ENCODE results near the gene OTOA.
"Not testable (repeated sequence)": the region's sequence is repeated elsewhere in the genome, so short reads cannot be mapped to it uniquely, and the experiment has no call there.

OTOA gene

GRCh38 chr16:21756192-21757079, 92.7 kb downstream of the OTOA start:
- H3K4me1 ChIP-seq (ENCODE audit: control insufficient read depth, insufficient read depth, low read length); H3K9ac ChIP-seq (ENCODE audit: low read depth, low read length); H3K4me3 ChIP-seq (ENCODE audit: low read depth, low read length): not testable (repeated sequence)

DNA sequence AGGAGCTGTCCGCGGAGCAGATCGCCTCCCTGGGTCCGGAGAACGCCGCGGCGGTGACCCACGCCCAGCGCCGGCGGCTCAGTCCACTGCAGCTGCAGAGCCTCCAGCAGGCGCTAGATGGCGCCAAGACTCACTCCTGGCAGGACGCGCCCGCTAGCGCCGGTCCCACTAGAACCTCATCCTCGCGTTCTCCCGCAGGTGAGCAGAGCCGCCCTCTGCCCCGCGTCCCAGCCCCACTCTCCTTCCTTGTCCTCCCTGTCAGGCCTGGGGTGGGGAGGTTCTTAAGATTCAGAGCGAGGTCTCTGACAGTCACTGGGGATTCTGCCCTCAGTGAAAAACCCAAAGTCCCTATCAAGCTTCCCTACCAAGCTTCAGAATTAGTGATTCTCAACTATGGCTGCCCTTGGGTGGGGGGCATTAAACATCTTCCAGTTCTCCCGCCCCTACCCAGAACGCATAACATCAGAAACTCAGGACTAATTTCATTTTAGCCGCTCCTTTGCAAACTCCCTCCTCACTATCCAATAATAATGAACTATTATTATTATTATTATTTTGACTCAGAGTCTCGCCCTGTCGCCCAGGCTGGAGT, 93.4 kb downstream of the OTOA start:
- not testable (repeated sequence) for H3K9me3 ChIP-seq (ENCODE audit: control insufficient read depth, insufficient read depth, low read length); H3K4me3 ChIP-seq (ENCODE audit: low read depth, low read length); H3K9ac ChIP-seq (ENCODE audit: low read depth, low read length); H3K4me1 ChIP-seq (ENCODE audit: control insufficient read depth, insufficient read depth, low read length); H3K36me3 ChIP-seq (ENCODE audit: control insufficient read depth, insufficient read depth, low read length); H3K27me3 ChIP-seq (ENCODE audit: control insufficient read depth, insufficient read depth, low read length)

More at GRCh38 chr16:21756192-21757079, 92.7 kb downstream of the OTOA start:
- not testable (repeated sequence) for H3K27me3 ChIP-seq (ENCODE audit: control insufficient read depth, insufficient read depth, low read length); H3K36me3 ChIP-seq (ENCODE audit: control insufficient read depth, insufficient read depth, low read length); H3K9me3 ChIP-seq (ENCODE audit: control insufficient read depth, insufficient read depth, low read length)

DNA sequence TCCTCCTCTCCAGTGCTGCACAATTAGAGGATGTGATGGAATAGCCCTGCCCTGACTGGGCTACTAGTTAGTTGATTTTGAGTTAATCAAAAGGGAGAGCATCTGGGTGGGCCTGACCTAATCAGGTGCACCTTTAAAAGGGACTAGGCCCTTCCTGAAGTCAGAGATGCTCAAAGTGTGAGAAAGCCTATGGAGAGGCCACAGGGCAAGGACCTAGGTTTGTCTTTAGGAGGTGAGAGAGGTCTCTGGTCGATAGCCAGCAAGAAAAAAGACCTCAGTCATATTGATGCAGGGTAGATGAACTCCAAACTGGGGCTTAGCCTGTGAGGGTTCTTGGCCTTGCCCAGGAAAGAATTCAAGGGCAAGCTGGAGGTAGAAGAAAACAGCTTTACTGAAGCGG, 104.5 kb downstream of the OTOA start:
- H3K9me3 ChIP-seq (ENCODE audit: control insufficient read depth, insufficient read depth, low read length); H3K9ac ChIP-seq (ENCODE audit: low read depth, low read length); H3K27me3 ChIP-seq (ENCODE audit: control insufficient read depth, insufficient read depth, low read length); H3K4me3 ChIP-seq (ENCODE audit: low read depth, low read length); H3K4me1 ChIP-seq (ENCODE audit: control insufficient read depth, insufficient read depth, low read length); H3K36me3 ChIP-seq (ENCODE audit: control insufficient read depth, insufficient read depth, low read length): not testable (repeated sequence)

GRCh38 chr16:21768810-21769209, 105.0 kb downstream of the OTOA start:
- H3K36me3 ChIP-seq (ENCODE audit: control insufficient read depth, insufficient read depth, low read length); H3K27me3 ChIP-seq (ENCODE audit: control insufficient read depth, insufficient read depth, low read length); H3K9me3 ChIP-seq (ENCODE audit: control insufficient read depth, insufficient read depth, low read length); H3K9ac ChIP-seq (ENCODE audit: low read depth, low read length); H3K4me1 ChIP-seq (ENCODE audit: control insufficient read depth, insufficient read depth, low read length); H3K4me3 ChIP-seq (ENCODE audit: low read depth, low read length): not testable (repeated sequence)

DNA sequence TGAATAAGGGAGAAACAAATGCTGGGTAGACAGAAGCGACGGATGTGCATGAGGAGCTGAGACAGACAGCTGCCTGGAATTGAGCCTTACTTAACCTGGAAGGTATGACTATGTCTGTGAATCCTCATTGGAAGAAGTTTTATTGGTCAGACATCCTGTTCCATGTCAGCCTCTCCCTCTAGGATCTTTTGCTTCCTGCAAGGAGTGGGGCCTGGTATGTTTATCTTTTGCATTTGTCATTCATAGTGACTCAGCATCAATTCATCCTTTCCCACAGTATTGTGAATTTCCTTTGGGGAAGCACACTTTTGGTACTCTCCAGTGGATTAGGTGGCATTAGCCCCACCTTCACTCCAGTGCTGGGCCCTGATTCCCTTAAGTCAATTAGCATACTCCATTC, 105.5 kb downstream of the OTOA start:
- not testable (repeated sequence) for H3K4me3 ChIP-seq (ENCODE audit: low read depth, low read length)

GRCh38 chr16:21770584-21770983, 106.8 kb downstream of the OTOA start:
- H3K4me3 ChIP-seq (ENCODE audit: low read depth, low read length); H3K9me3 ChIP-seq (ENCODE audit: control insufficient read depth, insufficient read depth, low read length); H3K9ac ChIP-seq (ENCODE audit: low read depth, low read length); H3K36me3 ChIP-seq (ENCODE audit: control insufficient read depth, insufficient read depth, low read length); H3K4me1 ChIP-seq (ENCODE audit: control insufficient read depth, insufficient read depth, low read length); H3K27me3 ChIP-seq (ENCODE audit: control insufficient read depth, insufficient read depth, low read length): not testable (repeated sequence)

More for the DNA sequence above, 105.5 kb downstream of the OTOA start:
- H3K36me3 ChIP-seq (ENCODE audit: control insufficient read depth, insufficient read depth, low read length); H3K9ac ChIP-seq (ENCODE audit: low read depth, low read length); H3K27me3 ChIP-seq (ENCODE audit: control insufficient read depth, insufficient read depth, low read length); H3K4me1 ChIP-seq (ENCODE audit: control insufficient read depth, insufficient read depth, low read length); H3K9me3 ChIP-seq (ENCODE audit: control insufficient read depth, insufficient read depth, low read length): not testable (repeated sequence)

DNA sequence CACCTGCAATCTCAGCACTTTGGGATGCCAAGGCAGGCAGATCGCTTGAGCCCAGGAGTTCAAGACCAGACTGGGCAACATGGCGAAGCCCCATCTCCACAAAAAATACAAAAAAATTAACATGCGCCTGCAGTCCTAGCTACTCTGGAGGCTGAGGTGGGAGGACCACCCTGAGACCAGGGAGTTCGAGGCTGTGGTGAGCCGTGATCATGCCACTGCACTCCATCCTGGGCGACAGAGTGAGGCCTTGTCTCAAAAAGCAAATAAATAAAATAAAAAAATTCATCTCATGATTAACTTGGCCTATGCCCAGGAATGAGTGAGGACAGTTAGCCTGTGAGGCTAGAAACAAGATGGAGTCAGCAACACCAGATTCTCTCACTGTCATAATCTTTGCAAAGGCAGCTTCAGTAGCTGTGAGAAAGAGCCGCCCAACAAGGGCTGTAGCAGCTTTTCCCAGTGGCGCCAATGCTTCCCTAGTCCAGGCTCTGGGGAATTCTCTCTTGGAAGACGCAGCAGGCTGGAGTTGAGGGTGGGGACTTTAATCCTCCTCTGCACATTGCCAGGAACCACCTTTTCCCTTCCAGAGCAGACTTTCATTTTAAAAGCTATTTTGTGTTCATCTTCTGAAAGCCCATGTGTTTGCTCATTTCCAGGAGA, 108.9 kb downstream of the OTOA start:
- H3K9ac ChIP-seq (ENCODE audit: low read depth, low read length); H3K4me3 ChIP-seq (ENCODE audit: low read depth, low read length); H3K4me1 ChIP-seq (ENCODE audit: control insufficient read depth, insufficient read depth, low read length); H3K36me3 ChIP-seq (ENCODE audit: control insufficient read depth, insufficient read depth, low read length); H3K9me3 ChIP-seq (ENCODE audit: control insufficient read depth, insufficient read depth, low read length); H3K27me3 ChIP-seq (ENCODE audit: control insufficient read depth, insufficient read depth, low read length): not testable (repeated sequence)

GRCh38 chr16:21773207-21773553, 109.4 kb downstream of the OTOA start:
- H3K36me3 ChIP-seq (ENCODE audit: control insufficient read depth, insufficient read depth, low read length); H3K9me3 ChIP-seq (ENCODE audit: control insufficient read depth, insufficient read depth, low read length); H3K4me3 ChIP-seq (ENCODE audit: low read depth, low read length); H3K9ac ChIP-seq (ENCODE audit: low read depth, low read length); H3K27me3 ChIP-seq (ENCODE audit: control insufficient read depth, insufficient read depth, low read length); H3K4me1 ChIP-seq (ENCODE audit: control insufficient read depth, insufficient read depth, low read length): not testable (repeated sequence)

DNA sequence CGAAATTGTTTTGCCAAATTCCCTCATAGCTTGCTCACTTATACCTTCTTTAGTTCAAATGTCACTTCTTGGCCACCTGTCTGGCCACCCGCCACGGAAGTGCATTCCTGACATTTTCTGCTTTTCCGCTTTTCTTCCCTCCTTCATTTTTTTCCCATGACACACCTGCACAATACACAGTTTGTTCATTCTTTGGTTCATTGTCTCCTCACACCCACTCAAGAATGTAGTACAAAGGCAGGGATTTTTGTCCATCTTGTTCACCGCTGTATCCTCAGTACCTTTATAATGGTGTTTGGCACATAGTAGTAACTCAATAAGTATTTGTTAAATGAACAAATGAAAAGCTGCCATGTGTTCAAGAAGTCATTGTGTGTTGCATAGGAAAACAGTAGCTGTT, 116.8 kb downstream of the OTOA start:
- H3K9ac ChIP-seq (ENCODE audit: low read depth, low read length): not testable (repeated sequence)

DNA sequence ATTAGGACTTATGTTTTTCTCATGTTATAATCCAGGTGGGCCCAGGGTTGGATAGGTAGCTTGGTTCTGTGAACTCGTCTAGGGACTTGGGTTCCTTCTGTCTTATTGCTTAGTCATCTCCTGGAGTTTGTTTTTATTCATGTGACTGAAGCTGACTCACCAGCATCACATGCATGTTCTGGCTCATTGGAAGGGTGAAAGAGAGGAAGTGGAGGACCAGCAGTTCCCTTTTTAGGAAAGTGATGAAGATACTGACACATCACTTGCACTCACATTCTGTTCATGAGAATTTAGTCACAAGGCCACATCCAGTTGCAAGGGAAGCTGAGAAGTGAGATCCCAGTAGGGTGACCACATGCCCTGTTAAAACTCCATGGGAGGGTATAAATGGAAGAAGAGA, 126.7 kb downstream of the OTOA start:
- not testable (repeated sequence) for H3K4me1 ChIP-seq (ENCODE audit: control insufficient read depth, insufficient read depth, low read length); H3K9ac ChIP-seq (ENCODE audit: low read depth, low read length); H3K27me3 ChIP-seq (ENCODE audit: control insufficient read depth, insufficient read depth, low read length); H3K4me3 ChIP-seq (ENCODE audit: low read depth, low read length); H3K9me3 ChIP-seq (ENCODE audit: control insufficient read depth, insufficient read depth, low read length); H3K36me3 ChIP-seq (ENCODE audit: control insufficient read depth, insufficient read depth, low read length)

More for the DNA sequence above, 116.8 kb downstream of the OTOA start:
- not testable (repeated sequence) for H3K36me3 ChIP-seq (ENCODE audit: control insufficient read depth, insufficient read depth, low read length); H3K4me3 ChIP-seq (ENCODE audit: low read depth, low read length); H3K27me3 ChIP-seq (ENCODE audit: control insufficient read depth, insufficient read depth, low read length); H3K9me3 ChIP-seq (ENCODE audit: control insufficient read depth, insufficient read depth, low read length); H3K4me1 ChIP-seq (ENCODE audit: control insufficient read depth, insufficient read depth, low read length)

GRCh38 chr16:21793310-21793709, 129.5 kb downstream of the OTOA start:
- not testable (repeated sequence) for H3K4me3 ChIP-seq (ENCODE audit: low read depth, low read length); H3K27me3 ChIP-seq (ENCODE audit: control insufficient read depth, insufficient read depth, low read length); H3K9me3 ChIP-seq (ENCODE audit: control insufficient read depth, insufficient read depth, low read length); H3K4me1 ChIP-seq (ENCODE audit: control insufficient read depth, insufficient read depth, low read length); H3K36me3 ChIP-seq (ENCODE audit: control insufficient read depth, insufficient read depth, low read length); H3K9ac ChIP-seq (ENCODE audit: low read depth, low read length)

DNA sequence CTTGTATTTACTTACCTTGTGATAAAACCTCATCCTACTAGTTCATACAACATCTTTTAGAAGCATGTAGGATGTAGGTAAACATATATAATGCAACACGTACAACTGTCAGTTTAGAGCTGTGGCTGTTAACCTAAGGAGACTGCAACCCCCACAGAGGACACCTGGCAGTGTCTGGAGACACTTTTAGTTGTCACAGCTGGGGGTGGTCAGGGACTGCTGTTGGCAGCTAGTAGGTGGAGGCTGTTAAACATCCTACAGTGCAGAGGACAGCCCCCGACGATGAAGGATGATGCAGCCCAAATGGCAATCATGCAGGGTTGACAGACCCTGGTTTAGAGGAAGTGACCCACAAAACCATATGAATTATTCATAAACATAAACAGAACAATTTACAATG, 134.8 kb downstream of the OTOA start:
- not testable (repeated sequence) for H3K36me3 ChIP-seq (ENCODE audit: control insufficient read depth, insufficient read depth, low read length); H3K4me3 ChIP-seq (ENCODE audit: low read depth, low read length); H3K4me1 ChIP-seq (ENCODE audit: control insufficient read depth, insufficient read depth, low read length); H3K9me3 ChIP-seq (ENCODE audit: control insufficient read depth, insufficient read depth, low read length); H3K27me3 ChIP-seq (ENCODE audit: control insufficient read depth, insufficient read depth, low read length); H3K9ac ChIP-seq (ENCODE audit: low read depth, low read length)

Measured in iPS-15b (cell line).